Type B pancreatic cell (in vitro differentiated cells): ENCODE measurements around the gene SPOCK1. TPM values are rescaled to one million over a fixed set of nuclear protein-coding genes. Genes with fewer than 3 reads are reported as not detected.

Experiments
- DNase-seq: peaks from one replicate; pipeline ENCODE4 v3.0.0; 2021; ENCODE audit warnings: mixed read lengths; ENCODE audit not compliant: unreplicated experiment; ENCODE audit errors: extremely low spot score
- H3K27ac Mint-ChIP-seq: 2 replicates; pipeline ENCODE4 v1.8.0; 2021; ENCODE audit warnings: mild to moderate bottlenecking, mixed read lengths
- H3K27me3 Mint-ChIP-seq: 2 replicates; pipeline ENCODE4 v1.8.0; 2021; ENCODE audit warnings: mixed read lengths
- H3K36me3 Mint-ChIP-seq: 2 replicates; pipeline ENCODE4 v1.8.0; 2021; ENCODE audit warnings: mixed read lengths
- H3K4me1 Mint-ChIP-seq: one replicate; pipeline ENCODE4 v1.8.0; 2021; ENCODE audit warnings: mixed read lengths; ENCODE audit not compliant: unreplicated experiment
- H3K4me3 Mint-ChIP-seq: 2 replicates; pipeline ENCODE4 v1.8.0; 2021; ENCODE audit warnings: mild to moderate bottlenecking, mixed read lengths
- H3K9me3 Mint-ChIP-seq: 2 replicates; pipeline ENCODE4 v1.8.0; 2021; ENCODE audit warnings: mixed read lengths
- total RNA-seq: library from RNA; stranded (reverse); gene quantifications from 2 replicates; pipeline ENCODE4 v1.2.1, GENCODE V29; 2021; ENCODE audit warnings: low replicate concordance
- TF ChIP-seq, protein P1 (sequence below): fragments of 200-600 bp; sonication (generic); conservative IDR thresholded peaks from 2 replicates; pipeline ENCODE4 v1.5.0; 2021; ENCODE audit warnings: antibody characterized with exemption, mild to moderate bottlenecking

SPOCK1 gene
- total RNA-seq, 1 donor from 2014 or later: 45.1 TPM

- Mint-ChIP-seq H3K27me3 (no peaks in the 10 kb centered on the region), H3K9me3 (no peaks in the 10 kb centered on the region)
Measured at GRCh38 chr5:137228816-137229215, 270.3 kb downstream of the SPOCK1 start.

DNA sequence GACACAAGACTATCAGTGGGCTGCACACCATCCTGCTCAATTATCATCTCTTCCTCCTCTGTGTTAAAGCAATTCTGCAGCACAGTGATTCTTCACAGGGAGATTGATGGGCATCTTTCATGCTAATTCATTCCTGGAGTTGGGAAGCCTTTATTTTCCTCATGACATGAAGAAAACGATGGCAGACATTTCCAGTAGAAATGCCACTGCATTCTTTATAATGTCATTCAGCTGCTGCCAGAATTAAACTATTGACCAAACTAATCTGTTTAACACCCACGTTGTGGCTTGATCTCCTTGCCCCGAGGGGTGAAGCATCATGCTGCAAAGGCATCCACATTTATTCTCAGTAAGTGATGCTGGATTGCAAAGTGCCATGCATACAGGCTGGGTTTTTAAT lies 273.0 kb downstream of the SPOCK1 start:
- H3K27me3 Mint-ChIP-seq: no peaks in the 10 kb centered on the region
- TF ChIP-seq, protein P1, sequence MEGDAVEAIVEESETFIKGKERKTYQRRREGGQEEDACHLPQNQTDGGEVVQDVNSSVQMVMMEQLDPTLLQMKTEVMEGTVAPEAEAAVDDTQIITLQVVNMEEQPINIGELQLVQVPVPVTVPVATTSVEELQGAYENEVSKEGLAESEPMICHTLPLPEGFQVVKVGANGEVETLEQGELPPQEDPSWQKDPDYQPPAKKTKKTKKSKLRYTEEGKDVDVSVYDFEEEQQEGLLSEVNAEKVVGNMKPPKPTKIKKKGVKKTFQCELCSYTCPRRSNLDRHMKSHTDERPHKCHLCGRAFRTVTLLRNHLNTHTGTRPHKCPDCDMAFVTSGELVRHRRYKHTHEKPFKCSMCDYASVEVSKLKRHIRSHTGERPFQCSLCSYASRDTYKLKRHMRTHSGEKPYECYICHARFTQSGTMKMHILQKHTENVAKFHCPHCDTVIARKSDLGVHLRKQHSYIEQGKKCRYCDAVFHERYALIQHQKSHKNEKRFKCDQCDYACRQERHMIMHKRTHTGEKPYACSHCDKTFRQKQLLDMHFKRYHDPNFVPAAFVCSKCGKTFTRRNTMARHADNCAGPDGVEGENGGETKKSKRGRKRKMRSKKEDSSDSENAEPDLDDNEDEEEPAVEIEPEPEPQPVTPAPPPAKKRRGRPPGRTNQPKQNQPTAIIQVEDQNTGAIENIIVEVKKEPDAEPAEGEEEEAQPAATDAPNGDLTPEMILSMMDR: no peak
- DNase-seq: no peak
- no peak overlapping the region for H3K27ac Mint-ChIP-seq
- no peaks in the 10 kb centered on the region for H3K36me3 Mint-ChIP-seq
- peaks cover 4% of the 10 kb centered on the region for H3K4me1 Mint-ChIP-seq
- no peaks in the 10 kb centered on the region for H3K9me3 Mint-ChIP-seq
- H3K4me3 Mint-ChIP-seq: no peak overlapping the region

More at GRCh38 chr5:137228816-137229215, 270.3 kb downstream of the SPOCK1 start:
- H3K27ac Mint-ChIP-seq: no peak overlapping the region
- TF ChIP-seq, protein P1: no peak
- H3K36me3 Mint-ChIP-seq: no peaks in the 10 kb centered on the region
- DNase-seq: no peak
- no peaks in the 10 kb centered on the region for H3K4me1 Mint-ChIP-seq
- H3K4me3 Mint-ChIP-seq: no peak overlapping the region

DNA sequence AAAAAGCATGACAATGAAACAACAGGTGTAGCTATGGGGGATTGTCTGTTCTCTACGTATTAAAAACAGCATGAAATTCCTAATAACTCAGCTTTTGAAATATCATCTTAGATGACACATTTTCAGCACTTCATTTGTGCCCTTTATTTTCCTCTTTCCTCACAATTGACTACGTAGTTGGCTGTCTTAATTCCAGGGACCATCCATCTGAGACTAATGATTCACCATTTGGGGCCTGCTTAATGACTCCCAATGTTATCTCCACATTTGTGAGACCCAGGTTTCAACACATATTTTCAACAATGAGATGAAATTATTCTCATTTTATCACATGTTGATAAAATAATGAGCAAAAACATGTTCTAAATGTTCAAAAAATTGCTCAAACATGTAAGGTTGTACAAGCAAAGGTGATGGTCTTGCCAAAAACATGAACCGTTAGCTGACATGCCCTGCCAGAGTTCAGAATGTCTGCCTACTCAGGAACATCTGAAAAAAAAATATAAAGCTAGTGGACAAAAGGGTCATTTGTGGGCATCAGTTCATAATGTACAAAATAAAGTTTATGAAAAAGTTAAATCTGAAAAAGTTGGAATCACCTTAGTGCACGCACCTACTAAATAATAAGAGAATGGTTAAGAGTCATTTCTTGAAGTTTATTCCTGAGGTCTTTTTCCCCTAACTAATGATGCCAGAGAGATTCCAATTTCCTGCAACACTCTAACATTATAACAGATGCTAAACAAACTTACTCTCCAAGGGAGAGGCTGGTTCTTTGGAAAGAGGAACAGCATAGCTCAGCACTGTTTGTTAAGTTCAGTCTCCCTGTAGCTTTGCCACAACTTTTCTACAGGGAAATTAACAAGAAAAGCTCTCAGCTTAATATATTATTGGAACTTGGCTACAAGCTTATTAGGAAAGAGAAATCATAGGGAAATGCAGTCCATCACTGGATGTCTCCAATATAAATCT lies 275.5 kb downstream of the SPOCK1 start:
- no peak overlapping the region for H3K27ac Mint-ChIP-seq
- peaks cover 4% of the 10 kb centered on the region for H3K4me1 Mint-ChIP-seq
- H3K9me3 Mint-ChIP-seq: no peaks in the 10 kb centered on the region
- DNase-seq: no peak
- peaks cover 6% of the 10 kb centered on the region for H3K27me3 Mint-ChIP-seq
- no peak overlapping the region for H3K4me3 Mint-ChIP-seq
- TF ChIP-seq, protein P1: no peak
- H3K36me3 Mint-ChIP-seq: no peaks in the 10 kb centered on the region

GRCh38 chr5:137221943-137222342 lies 277.2 kb downstream of the SPOCK1 start:
- Mint-ChIP-seq H3K36me3 (no peaks in the 10 kb centered on the region), H3K27me3 (peaks cover 6% of the 10 kb centered on the region), H3K27ac (no peak overlapping the region), H3K4me1 (peaks cover 4% of the 10 kb centered on the region), H3K9me3 (no peaks in the 10 kb centered on the region), H3K4me3 (no peak overlapping the region)
- DNase-seq: no peak
- TF ChIP-seq, protein P1: no peak

DNA sequence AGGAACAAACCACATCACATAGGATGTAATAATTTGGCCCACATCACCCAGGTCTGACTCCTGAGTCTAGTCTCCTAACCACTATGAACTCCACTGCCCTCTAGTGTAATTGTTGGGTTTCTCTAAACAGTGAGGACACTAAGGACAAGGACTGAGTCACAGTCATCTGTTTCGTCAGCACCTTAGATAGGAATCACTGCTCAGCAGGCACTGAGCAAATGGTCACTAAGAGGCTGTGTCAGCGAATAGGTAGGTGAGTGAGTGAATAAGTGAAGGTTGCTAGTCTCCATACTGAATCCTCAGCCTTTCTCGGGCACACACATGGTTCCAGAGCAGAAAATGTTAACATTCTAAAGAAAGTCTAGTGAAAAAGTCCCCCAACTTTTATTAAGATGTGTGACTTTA lies 278.6 kb downstream of the SPOCK1 start:
- no peak for DNase-seq
- no peak overlapping the region for H3K27ac Mint-ChIP-seq
- TF ChIP-seq, protein P1: peak; percentile 69

More for the DNA sequence above, 278.6 kb downstream of the SPOCK1 start:
- Mint-ChIP-seq H3K27me3 (peaks cover 6% of the 10 kb centered on the region), H3K4me3 (no peak overlapping the region), H3K4me1 (peaks cover 4% of the 10 kb centered on the region), H3K9me3 (no peaks in the 10 kb centered on the region), H3K36me3 (no peaks in the 10 kb centered on the region)
